NB4 (cell line): ENCODE results near the gene FSTL3.

Experiments
- CTCF ChIP-seq: IDR thresholded peaks from one replicate; pipeline ENCODE4 v1.5.1; 2012; ENCODE audit warnings: low read depth, low read length
- MYC ChIP-seq: IDR thresholded peaks from 2 replicates; pipeline ENCODE4 v1.6.1; 2011; ENCODE audit warnings: low read depth, low read length
- POLR2A ChIP-seq: IDR thresholded peaks from 2 replicates; pipeline ENCODE4 v1.6.1; 2011; ENCODE audit warnings: mild to moderate bottlenecking; ENCODE audit not compliant: insufficient read length; ENCODE audit errors: extremely low read depth

DNA sequence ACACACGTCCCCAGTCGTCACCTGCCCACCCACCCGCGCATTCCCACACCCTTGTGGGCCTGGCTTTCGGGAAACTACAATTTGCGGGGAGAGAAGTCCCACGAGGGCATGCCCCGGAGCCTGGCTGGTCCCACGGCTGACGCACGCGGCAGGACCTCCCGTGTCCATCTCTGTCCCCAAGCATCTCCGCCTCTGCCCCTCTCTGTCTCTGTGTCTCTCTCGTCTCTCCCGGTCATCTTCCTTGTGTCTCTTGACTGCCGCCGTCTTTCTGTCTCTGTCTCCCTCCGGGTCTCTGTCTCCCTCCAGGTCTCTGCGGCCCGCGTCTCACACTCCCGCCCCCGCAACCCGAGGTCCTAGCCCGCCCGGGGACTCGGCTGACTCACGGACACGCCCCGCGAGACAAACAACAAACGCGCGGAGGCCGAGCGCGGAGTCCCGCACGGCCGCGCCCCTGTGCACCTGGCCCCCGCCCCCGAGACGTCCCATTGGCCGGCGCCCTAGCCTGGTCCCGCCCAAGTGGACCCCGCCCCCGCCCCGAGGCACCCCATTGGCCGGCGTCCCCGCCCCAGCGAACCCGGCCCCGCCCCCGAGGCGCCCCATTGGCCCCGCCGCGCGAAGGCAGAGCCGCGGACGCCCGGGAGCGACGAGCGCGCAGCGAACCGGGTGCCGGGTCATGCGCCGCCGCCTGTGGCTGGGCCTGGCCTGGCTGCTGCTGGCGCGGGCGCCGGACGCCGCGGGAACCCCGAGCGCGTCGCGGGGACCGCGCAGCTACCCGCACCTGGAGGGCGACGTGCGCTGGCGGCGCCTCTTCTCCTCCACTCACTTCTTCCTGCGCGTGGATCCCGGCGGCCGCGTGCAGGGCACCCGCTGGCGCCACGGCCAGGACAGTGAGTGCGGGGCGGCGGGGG, 36.7 kb upstream of the FSTL3 start, which contains the start of gene FGF22:
- TF ChIP-seq CTCF = no peak
- TF ChIP-seq POLR2A = no peak
- no peak for TF ChIP-seq MYC
